IMR-90 (cell line): ENCODE results near the gene CCL13. TPM values are rescaled to one million over a fixed set of nuclear protein-coding genes. Genes with fewer than 3 reads are reported as not detected.

ENCODE experiments used
- ATAC-seq: fragments of 200-7000 bp; cut with Tn5 transposase; 2 replicates; pipeline ENCODE4 v1.9.1; 2020; ENCODE audit warnings: low read depth, mild to moderate bottlenecking, moderate library complexity
- BruUV-seq: library from RNA; stranded (reverse); fragments of 400-500 nt; replicated peaks from 2 replicates; lab custom pipeline; 2021; lab: Mats Ljungman, UMichigan
- CTCF ChIA-PET: fragments of 300-600 bp; formaldehyde crosslinking; extraction: SDS; loops from one replicate; lab custom pipeline; 2021; ENCODE audit warnings: antibody characterized with exemption; lab: Yijun Ruan, JAX
- POLR2A ChIA-PET: fragments of 300-600 bp; sonication (Branson Sonifier 250); formaldehyde crosslinking; loops from one replicate; lab custom pipeline; 2022; ENCODE audit warnings: antibody characterized with exemption; ENCODE audit not compliant: unreplicated experiment; lab: Charles Lee
- DNase-seq: peaks from one replicate; pipeline ENCODE4 v3.0.0; 2013
- H2AFZ ChIP-seq: replicated peaks from 2 replicates; pipeline ENCODE3; 2013; ENCODE audit warnings: low read length, mild to moderate bottlenecking; ENCODE audit not compliant: poor library complexity
- H2AK5ac ChIP-seq: 2 replicates; pipeline ENCODE4 v1.6.1; 2013; ENCODE audit warnings: low read depth, low read length, inconsistent platforms
- H2AK9ac ChIP-seq: replicated peaks from 2 replicates; pipeline ENCODE3; 2013; ENCODE audit warnings: mild to moderate bottlenecking, low read depth, low read length, moderate library complexity; ENCODE audit not compliant: poor library complexity
- H2BK120ac ChIP-seq: 2 replicates; pipeline ENCODE4 v1.6.1; 2013; ENCODE audit warnings: low read depth, low read length, inconsistent platforms
- H2BK15ac ChIP-seq: 3 replicates; pipeline ENCODE4 v1.6.1; 2013; ENCODE audit warnings: low read depth, low read length, inconsistent platforms
- H2BK20ac ChIP-seq: 2 replicates; pipeline ENCODE4 v1.6.1; 2013; ENCODE audit warnings: low read depth, mild to moderate bottlenecking, inconsistent platforms, low read length, moderate library complexity
- H2BK5ac ChIP-seq: 2 replicates; pipeline ENCODE4 v1.6.1; 2013; ENCODE audit warnings: mild to moderate bottlenecking, low read depth, low read length, inconsistent platforms; ENCODE audit not compliant: poor library complexity, severe bottlenecking
- H3K14ac ChIP-seq: replicated peaks from 2 replicates; pipeline ENCODE4 v1.6.1; 2013; ENCODE audit warnings: low read depth, low read length, inconsistent platforms
- H3K18ac ChIP-seq: 2 replicates; pipeline ENCODE4 v1.6.1; 2013; ENCODE audit warnings: low read depth, low read length, control low read depth
- H3K23ac ChIP-seq: 2 replicates; pipeline ENCODE4 v1.6.1; 2013; ENCODE audit warnings: low read depth, low read length, inconsistent platforms
- H3K27ac ChIP-seq: 2 replicates; pipeline ENCODE4 v1.5.1; 2013; ENCODE audit warnings: mild to moderate bottlenecking, control low read depth, low read length; ENCODE audit not compliant: insufficient read depth
- H3K27me3 ChIP-seq: 2 replicates; pipeline ENCODE4 v1.6.1; 2013; ENCODE audit warnings: low read length; ENCODE audit not compliant: control insufficient read depth, insufficient read depth
- H3K36me3 ChIP-seq: 2 replicates; pipeline ENCODE4 v1.6.1; 2013; ENCODE audit warnings: low read length, mixed read lengths; ENCODE audit not compliant: control insufficient read depth, insufficient read depth
- H3K4ac ChIP-seq: 2 replicates; pipeline ENCODE4 v1.6.1; 2013; ENCODE audit warnings: low read depth, low read length, inconsistent platforms
- H3K4me1 ChIP-seq: 2 replicates; pipeline ENCODE4 v1.6.1; 2013; ENCODE audit warnings: low read length, mixed read lengths; ENCODE audit not compliant: control insufficient read depth, insufficient read depth
- H3K4me2 ChIP-seq: 2 replicates; pipeline ENCODE4 v1.6.1; 2013; ENCODE audit warnings: low read depth, mild to moderate bottlenecking, control low read depth, low read length, moderate library complexity
- H3K4me3 ChIP-seq: 2 replicates; pipeline ENCODE4 v1.5.1; 2013; ENCODE audit warnings: low read depth, mild to moderate bottlenecking, control low read depth, low read length, moderate library complexity; ENCODE audit not compliant: insufficient read depth
- H3K56ac ChIP-seq: 2 replicates; pipeline ENCODE4 v1.6.1; 2013; ENCODE audit warnings: low read length, inconsistent platforms; ENCODE audit not compliant: insufficient read depth; ENCODE audit errors: extremely low read depth
- H3K79me1 ChIP-seq, 2 experiments: 2 replicates each; pipeline ENCODE4 v1.6.1; 2013; ENCODE audit warnings: low read length in 2 of 2, inconsistent platforms in 1 of 2, low read depth in 1 of 2
- H3K9ac ChIP-seq: 2 replicates; pipeline ENCODE4 v1.6.1; 2013; ENCODE audit warnings: low read depth, low read length, control low read depth
- H3K9me1 ChIP-seq: 2 replicates; pipeline ENCODE4 v1.6.1; 2013; ENCODE audit warnings: low read length, inconsistent platforms; ENCODE audit not compliant: insufficient read depth
- H3K9me3 ChIP-seq: 2 replicates; pipeline ENCODE4 v1.6.1; 2013; ENCODE audit warnings: low read length; ENCODE audit not compliant: control insufficient read depth, insufficient read depth
- H4K20me1 ChIP-seq: 2 replicates; pipeline ENCODE4 v1.6.1; 2013; ENCODE audit warnings: low read length, inconsistent platforms; ENCODE audit not compliant: insufficient read depth
- H4K5ac ChIP-seq: 2 replicates; pipeline ENCODE4 v1.6.1; 2013; ENCODE audit warnings: mild to moderate bottlenecking, low read depth, low read length, control low read depth
- H4K8ac ChIP-seq, 2 experiments: 2 replicates each; pipeline ENCODE4 v1.6.1; 2013; ENCODE audit warnings: low read depth in 2 of 2, low read length in 2 of 2, control low read depth in 1 of 2, inconsistent platforms in 1 of 2
- H4K91ac ChIP-seq: 2 replicates; pipeline ENCODE4 v1.6.1; 2013; ENCODE audit warnings: low read depth, low read length, inconsistent platforms; ENCODE audit not compliant: insufficient read depth
- CHD1 ChIP-seq: IDR thresholded peaks from 2 replicates; pipeline ENCODE4 v1.6.1; 2012; ENCODE audit warnings: low read depth, low read length, improper control_type of control experiment
- ELK1 ChIP-seq: fragments of 150-350 bp; IDR thresholded peaks from 2 replicates; pipeline ENCODE4 v1.6.1; 2016; ENCODE audit warnings: low read depth, mild to moderate bottlenecking, low read length, moderate library complexity, borderline replicate concordance
- WGBS, 2 experiments: methylation state at CpG; one replicate each; pipeline versions ENCODE4 v1.1.5 to v1.1.7; 2013; ENCODE audit warnings: missing lambda C conversion rate in 2 of 2; ENCODE audit not compliant: insufficient read length in 1 of 2; ENCODE audit errors: extremely low coverage in 2 of 2; 5-methylcytosine and 5-hydroxymethylcytosine counted together
- dilution Hi-C: fragments of 300-500 bp; cut with HindIII; formaldehyde crosslinking; loops from one replicate; pipeline ENCODE4 v1.14.3; 2018; ENCODE audit warnings: low sequenced_read_pairs; ENCODE audit not compliant: unreplicated experiment
- in situ Hi-C: fragments of 300-500 bp; cut with MboI; formaldehyde crosslinking; loops from 3 replicates; pipeline ENCODE4 v1.14.3; 2019; ENCODE audit warnings: low sequenced_read_pairs, inconsistent platforms, mixed read lengths
- intact Hi-C: fragments of 100-400 bp; cut with micrococcal nuclease; formaldehyde crosslinking; loops from 2 replicates; pipeline ENCODE4 v1.10.0; 2022
- polyA plus RNA-seq, 3 experiments: library from polyadenylated mRNA; depleted of rRNA; stranded (reverse); fragments of >200 nt; gene quantifications; 2 replicates each; pipeline ENCODE4 v1.2.3, GENCODE V29; 2012; ENCODE audit warnings: low replicate concordance in 1 of 3
- total RNA-seq: library from RNA; depleted of rRNA; stranded (reverse); fragments of >200 nt; gene quantifications from 2 replicates; pipeline ENCODE4 v1.2.3, GENCODE V29; 2012

CCL13 gene
- total and polyA plus RNA-seq, 2 of the 4 experiments (the other 2 are of a cell fraction), result 0.18 TPM; not detected in 1

- Histone ChIP-seq H4K8ac (no peak overlapping the region), H3K4me2 (peak overlapping the region; percentile 27; the same call in 1 of the 2 replicates), H2BK20ac (no peak overlapping the region), H4K91ac (no peak overlapping the region), H3K27ac (no peak overlapping the region), H3K56ac (no peak overlapping the region), H3K18ac (no peak overlapping the region), H2BK120ac (no peak overlapping the region), H2AFZ (peak overlapping the region; percentile 64), H3K9me3 (no peaks in the 10 kb centered on the region), H2AK5ac (no peak overlapping the region), H4K20me1 (no peaks in the 10 kb centered on the region; the same call in 1 of the 2 replicates), H4K5ac (no peak overlapping the region), H3K9me1 (no peaks in the 10 kb centered on the region; the same call in 1 of the 2 replicates), H3K9ac (no peak overlapping the region), H3K4ac (no peak overlapping the region), H3K4me3 (no peak overlapping the region), H2BK15ac (no peak overlapping the region), H2BK5ac (no peak overlapping the region), H3K36me3 (no peaks in the 10 kb centered on the region), H3K23ac (no peak overlapping the region), H3K4me1 (peaks cover 8% of the 10 kb centered on the region), H3K79me1 (no peaks in the 10 kb centered on the region), H3K14ac (no peak overlapping the region), H3K27me3 (peaks cover 6% of the 10 kb centered on the region; the same call in 1 of the 2 replicates), H2AK9ac (no peak overlapping the region)
- ATAC-seq (peak; percentile 60), DNase-seq (peak; percentile 46)
- dilution Hi-C loops (no loop called here), in situ Hi-C loops (no loop called here), intact Hi-C loops (no loop called here)
- WGBS, 2 experiments, result 0% methylated on average over 1 of the region's 5 CpGs; no CpG with 5 or more reads in 1 of the 2 experiments
- BruUV-seq, result no TSS peak
- ChIA-PET CTCF (interaction anchor here (1.7 kb wide), 1 partner anchor 25 kb away, joined by 4 read pairs; no protein-coding TSS in a partner anchor), POLR2A (no interaction called here)
- TF ChIP-seq ELK1 (no peak), CHD1 (no peak)
Observed at GRCh38 chr17:34386697-34387550, 30.6 kb downstream of the CCL13 start.
